Stimulated activated CD4-positive, alpha-beta T cell treated with anti-CD3 and anti-CD28 coated beads, Interleukin-2, amount 100 ng/mL, for 4 hours (primary cell): ENCODE measurements around the gene FRMD4A.
"Not testable (repeated sequence)": the region's sequence is repeated elsewhere in the genome, so short reads cannot be mapped to it uniquely, and the experiment has no call there.

Source experiments
- DNase-seq: peaks from one replicate; pipeline ENCODE4 v3.0.0-alpha.2; 2020; ENCODE audit warnings: low read depth

Gene FRMD4A

DNA sequence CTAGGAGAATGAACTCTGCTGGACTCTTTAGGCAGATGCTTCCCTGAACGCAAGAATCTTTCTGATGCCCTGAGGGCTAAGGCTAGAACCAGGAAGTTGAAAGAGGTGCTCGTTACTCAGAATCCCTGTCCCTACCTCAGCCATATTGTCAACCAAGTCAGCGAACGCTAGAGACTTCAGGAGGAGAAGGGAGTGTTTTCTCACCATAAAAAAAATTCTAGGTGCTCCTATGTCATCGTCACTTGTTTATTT, 384.6 kb downstream of the FRMD4A start:
- DNase-seq = no peak

DNA sequence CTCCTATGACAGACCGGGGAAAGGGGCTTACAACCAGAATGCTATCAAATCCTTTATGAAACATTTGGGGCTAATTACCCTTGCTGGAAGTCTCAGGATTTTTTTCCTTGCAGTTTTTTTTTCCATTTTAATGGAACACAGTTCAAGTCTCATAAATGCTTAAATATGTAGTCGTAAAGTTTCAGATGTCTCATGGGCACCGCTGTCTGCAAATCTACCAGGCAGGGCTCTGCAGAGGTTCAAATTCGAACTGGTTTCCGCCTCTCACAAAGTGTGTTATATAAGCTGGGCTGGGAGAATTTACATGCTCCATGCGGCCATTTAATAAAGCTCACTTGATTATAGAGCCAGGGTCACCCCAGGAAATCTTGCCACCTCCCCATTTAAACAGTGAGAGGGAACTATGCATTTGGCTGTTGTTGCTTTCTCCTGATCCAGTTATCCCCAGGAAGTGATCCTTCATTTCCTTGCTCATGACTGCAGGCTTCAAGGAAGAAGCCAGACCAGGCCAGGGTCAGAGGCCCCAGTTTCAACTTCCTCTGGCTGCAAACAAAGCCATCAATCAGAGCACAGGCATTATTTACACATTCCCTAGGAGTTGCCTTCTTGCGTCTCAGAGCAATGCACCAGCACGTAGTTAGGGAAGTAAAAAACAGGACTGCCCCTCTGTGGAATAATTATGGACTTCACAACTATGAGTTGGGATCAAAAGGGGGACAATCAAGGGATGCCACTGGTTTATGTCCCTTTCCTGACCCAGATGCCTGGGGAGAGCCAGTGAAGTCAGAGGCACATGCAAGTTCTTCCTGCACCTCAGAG, 385.1 kb downstream of the FRMD4A start:
- DNase-seq = no peak

DNA sequence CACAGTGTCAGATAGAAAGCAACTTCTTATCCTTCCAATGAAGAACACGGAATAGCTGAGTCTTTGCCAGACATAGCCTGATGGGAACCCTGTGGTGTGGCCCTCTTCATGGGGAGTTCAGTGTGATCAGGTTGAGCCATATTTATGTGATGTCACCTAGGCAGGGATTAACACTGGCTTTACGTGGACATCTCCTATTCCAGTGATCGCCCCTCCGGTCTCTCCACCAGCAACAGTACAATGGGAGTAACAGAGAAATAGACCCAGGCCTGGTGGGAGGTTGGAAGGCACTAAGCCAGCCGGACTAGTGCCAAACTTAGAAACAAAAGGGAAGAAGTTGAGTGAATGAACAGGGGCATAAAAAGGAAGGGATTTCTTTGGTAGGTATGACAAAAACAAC, 385.9 kb downstream of the FRMD4A start:
- no peak for DNase-seq

DNA sequence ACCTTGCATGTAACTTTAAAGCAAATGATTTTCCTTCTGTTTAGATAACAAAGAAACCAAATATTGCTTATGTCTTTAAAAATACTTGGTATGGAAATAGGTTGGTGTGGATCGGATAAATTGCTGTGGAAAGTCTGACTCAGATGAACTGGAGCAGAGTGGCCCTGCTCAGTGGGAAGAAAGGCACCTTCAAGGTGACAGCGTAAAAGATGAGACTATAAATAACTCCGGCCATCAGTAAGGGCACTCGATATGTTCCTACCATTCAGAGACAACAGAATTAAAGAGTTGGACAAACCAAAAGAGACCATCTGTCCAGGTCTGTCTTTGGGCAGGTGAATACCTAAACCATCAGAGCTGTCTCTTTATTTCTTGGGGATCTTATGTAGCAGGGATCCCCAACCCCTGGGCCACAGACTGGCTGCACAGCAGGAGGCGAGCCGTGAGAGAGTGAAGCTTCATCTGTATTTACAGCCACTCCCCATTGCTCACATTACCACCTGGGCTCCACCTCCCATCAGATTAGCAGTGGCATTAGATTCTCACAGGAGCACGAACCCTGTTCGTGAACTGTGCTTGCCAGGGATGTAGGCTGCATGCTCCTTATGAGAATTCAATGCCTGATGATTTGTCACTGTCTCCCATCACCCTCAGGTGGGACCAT, 386.9 kb downstream of the FRMD4A start:
- no peak for DNase-seq

GRCh38 chr10:13942035-13942434, 388.7 kb downstream of the FRMD4A start:
- no peak for DNase-seq

- DNase-seq = no peak
Measured at GRCh38 chr10:13939391-13939790, 391.3 kb downstream of the FRMD4A start.

DNA sequence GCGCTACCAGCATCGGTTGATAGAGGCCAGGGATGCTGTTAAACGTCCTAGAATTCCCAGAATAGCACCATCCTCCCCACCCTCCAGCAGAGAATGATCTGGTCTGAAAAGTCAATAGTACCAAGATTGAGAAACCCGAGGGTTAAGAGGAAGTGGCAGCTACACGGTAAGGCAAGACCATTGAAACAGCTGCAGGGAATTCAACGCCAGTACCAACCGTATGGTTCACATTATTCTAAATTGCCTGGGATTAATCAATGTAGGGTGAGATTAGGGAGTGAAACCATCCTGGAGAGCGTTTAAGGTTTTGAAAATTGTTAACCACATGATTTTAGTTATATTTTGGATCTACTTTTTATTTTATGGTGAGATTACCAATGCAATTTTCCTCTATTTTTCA, 391.8 kb downstream of the FRMD4A start:
- no peak for DNase-seq

GRCh38 chr10:13936826-13937225, 393.9 kb downstream of the FRMD4A start:
- DNase-seq = no peak

- peak; percentile 0 for DNase-seq
Measured at GRCh38 chr10:13930120-13930519, 400.6 kb downstream of the FRMD4A start.

GRCh38 chr10:13928451-13928850, 402.3 kb downstream of the FRMD4A start:
- DNase-seq = no peak

GRCh38 chr10:13925971-13926780, 404.5 kb downstream of the FRMD4A start:
- no peak for DNase-seq

DNA sequence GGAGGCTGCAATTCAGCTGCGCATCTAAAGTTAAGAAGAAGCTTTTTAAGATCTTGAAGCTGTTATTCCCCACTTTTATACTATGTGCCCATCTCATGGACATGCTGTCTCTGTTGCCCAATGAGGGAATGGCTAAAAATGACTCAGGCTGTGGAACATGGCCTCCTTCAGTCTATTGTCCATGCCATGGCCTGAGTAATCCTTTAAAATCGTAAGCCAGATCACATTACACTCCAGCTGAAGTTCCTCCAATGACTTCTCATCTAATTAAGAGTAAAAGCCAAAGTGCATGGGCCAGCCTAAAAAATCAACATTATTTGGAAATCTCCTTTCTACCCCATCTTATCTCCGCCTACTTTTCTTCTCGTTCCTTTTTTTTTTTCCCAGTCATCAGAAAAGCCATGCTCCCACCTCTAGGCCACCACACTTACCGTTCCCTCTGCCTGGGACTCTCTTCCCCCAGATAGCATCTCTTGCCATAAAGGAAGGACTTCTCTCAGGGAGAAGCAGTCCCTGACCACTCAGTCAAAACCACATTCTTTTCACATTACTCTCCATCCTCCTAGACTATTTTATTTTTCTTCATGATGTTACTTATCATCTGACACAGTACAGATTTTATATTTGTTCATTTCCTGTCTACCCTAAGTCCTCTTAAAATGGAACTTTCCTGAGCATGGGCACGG, 406.5 kb downstream of the FRMD4A start:
- no peak for DNase-seq

DNA sequence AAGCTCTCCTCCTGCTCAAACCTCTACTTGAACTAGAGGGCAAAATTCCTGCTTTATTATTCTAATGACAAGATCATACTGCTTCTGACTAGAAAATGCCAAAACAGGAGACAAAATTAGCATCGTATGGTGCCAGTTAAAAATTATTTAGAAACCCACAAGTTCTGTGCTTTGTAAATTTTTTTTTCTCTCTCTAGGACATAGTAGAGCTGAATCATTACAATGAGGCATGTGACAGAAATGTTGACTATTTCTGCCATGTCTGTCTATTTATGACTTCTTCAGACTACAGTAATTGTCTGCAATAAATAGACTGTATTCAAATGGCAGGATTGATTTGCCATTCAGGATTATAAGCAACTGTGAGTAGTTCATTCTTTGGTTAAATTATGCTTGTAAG, 408.1 kb downstream of the FRMD4A start:
- no peak for DNase-seq

DNA sequence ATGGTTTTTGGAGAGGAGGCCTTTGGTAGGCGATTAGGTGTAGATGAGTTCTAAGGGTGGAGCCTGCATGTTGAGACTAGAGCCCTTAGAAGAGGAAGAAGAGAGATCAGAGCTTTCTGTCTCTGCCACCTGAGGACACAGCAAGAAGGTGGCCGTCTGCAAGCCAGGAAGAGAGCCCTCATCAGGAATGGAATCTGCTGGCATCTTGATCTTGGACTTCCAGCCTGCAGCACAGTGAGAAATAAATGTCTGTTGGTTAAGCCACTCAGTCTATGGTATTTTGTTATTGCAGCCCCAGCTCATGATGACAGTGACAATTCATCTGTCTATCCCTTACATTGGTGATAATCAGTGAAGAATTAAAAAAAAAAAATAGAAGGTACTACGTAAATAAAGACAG, 408.8 kb downstream of the FRMD4A start:
- no peak for DNase-seq

DNA sequence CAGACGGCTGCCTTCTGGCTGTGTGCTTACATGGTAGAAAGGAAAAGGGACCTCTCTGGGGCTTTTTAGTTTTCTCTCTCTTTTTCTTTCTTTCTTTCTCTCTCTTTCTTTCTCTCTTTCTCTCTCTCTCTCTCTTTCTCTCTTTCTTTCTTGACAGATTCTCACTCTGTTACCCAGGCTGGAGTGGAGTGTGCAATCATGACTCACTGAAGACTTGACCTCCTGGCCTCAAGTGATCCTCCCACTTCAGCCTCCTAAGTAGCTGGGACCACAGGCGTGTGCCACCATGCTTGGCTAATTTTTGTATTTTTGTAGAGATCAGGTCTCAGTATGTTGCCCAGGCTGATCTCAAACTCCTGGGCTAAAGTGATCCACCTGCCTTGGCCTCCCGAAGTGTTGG, 409.6 kb downstream of the FRMD4A start:
- DNase-seq = not testable (repeated sequence)

GRCh38 chr10:13920465-13920864, 410.3 kb downstream of the FRMD4A start:
- no peak for DNase-seq

GRCh38 chr10:13920031-13920430, 410.7 kb downstream of the FRMD4A start:
- DNase-seq = no peak

DNA sequence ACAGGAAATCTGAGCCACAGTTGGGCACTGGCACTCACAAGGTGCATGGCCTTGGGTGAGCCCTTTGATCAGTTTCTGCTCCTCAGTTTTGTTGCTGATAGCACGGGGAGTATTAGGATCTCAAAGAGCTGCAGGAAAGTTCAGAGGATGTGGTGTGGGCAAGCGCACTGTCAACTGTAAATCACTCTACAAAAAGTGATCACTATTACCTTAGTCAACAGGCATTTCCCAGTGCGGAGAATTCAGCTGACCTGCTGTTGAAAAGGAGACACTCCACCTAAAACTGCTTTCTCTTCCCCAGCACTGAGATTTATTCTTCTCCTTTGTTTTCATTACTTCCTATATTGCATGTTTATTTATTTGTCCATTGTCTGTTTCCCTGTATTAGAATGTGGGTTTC, 412.9 kb downstream of the FRMD4A start:
- DNase-seq = no peak

- DNase-seq = no peak
Measured at GRCh38 chr10:13916384-13916947, 414.3 kb downstream of the FRMD4A start.

DNA sequence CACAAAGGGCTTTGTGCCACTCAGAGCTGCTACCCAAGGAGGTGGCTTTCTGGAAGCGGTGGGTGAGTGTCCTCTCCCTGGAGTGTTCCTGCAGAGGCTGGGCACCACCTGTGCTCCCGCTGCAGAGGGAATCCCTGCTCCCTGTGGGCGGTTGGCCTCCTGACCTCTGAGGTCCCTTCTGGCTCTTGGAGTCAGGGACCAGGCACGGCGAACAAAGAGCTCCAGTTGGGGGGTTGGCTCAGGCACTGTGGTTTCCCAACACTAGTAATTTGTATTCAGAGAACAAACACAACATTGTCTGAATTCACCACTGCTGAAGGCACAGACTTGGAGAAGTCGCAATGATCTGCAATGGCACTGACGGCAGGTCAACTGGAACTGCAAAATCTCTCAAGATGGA, 415.0 kb downstream of the FRMD4A start:
- DNase-seq = no peak

DNA sequence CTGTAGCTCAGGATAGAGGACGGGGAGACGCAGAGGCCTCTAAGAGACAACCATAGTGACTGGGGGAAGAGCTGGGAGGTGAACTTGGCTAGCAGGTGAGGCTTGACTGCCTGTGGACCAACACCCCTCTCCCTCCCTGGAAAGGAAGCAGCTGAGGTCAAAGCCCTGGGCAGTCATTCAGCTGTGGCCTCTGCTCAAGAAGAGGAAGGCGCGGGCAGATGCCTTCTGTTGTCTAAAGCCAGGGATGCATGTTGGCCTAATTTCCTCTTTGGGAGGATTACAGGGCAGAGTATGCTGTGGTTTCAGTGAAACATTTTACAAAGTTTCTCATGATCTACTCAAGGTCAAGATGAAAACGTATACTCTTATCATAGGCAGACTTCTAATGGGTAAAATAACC, 416.8 kb downstream of the FRMD4A start:
- DNase-seq = no peak

- no peak for DNase-seq
Measured at GRCh38 chr10:13911821-13912520, 418.8 kb downstream of the FRMD4A start.
